Testis (tissue), 3 donors: Measurements from ENCODE around the gene DHRS3. TPM values are rescaled to one million over a fixed set of nuclear protein-coding genes. Genes with fewer than 3 reads are reported as not detected.
"Not testable (repeated sequence)": the region's sequence is repeated elsewhere in the genome, so short reads cannot be mapped to it uniquely, and the experiment has no call there.

Experiments used
- DNase-seq: peaks from one replicate; pipeline ENCODE4 v3.0.0-alpha.2; 2019
- H3K27ac ChIP-seq, 2 donors: fragments of 200-600 bp; sonication (generic); one replicate each; pipeline ENCODE4 v1.5.1; 2019
- H3K27me3 ChIP-seq: fragments of 200-600 bp; sonication (generic); one replicate; pipeline ENCODE4 v1.5.1; 2019
- H3K36me3 ChIP-seq: fragments of 200-600 bp; sonication (generic); one replicate; pipeline ENCODE4 v1.5.1; 2017; ENCODE audit warnings: low read depth; ENCODE audit errors: missing control alignments
- H3K4me1 ChIP-seq: fragments of 200-600 bp; sonication (generic); one replicate; pipeline ENCODE4 v1.5.1; 2019
- H3K4me3 ChIP-seq, 2 donors: fragments of 200-600 bp; sonication (generic); one replicate each; pipeline ENCODE4 v1.5.1; 2017 to 2019
- H3K9me3 ChIP-seq: fragments of 200-600 bp; sonication (generic); one replicate; pipeline ENCODE4 v1.5.1; 2017
- POLR2A ChIP-seq: fragments of 450-650 bp; IDR thresholded peaks from one replicate; pipeline ENCODE4 v1.6.1; 2017; ENCODE audit warnings: antibody characterized with exemption, mild to moderate bottlenecking, moderate library complexity
- WGBS, 2 donors: methylation state at CpG; one replicate each; pipeline ENCODE4 v1.1.5; 2018; 5-methylcytosine and 5-hydroxymethylcytosine counted together
- intact Hi-C: fragments of 100-400 bp; cut with DNase I; formaldehyde crosslinking; loops from one replicate; pipeline ENCODE4 v1.15.1; 2023; ENCODE audit warnings: low total_unique reads
- polyA plus RNA-seq: library from polyadenylated mRNA; stranded (reverse); fragments of 350-450 nt; fragmentation: Illumina TruSeq; extraction: RNeasy Lipid Tissue Mini Kit (QIAGEN cat#74804); gene quantifications from one replicate; pipeline ENCODE4 v1.2.3, GENCODE V29; 2014; ENCODE audit warnings: low read depth, low replicate concordance; ENCODE audit not compliant: insufficient read depth
- total RNA-seq, 2 donors: library from RNA; depleted of rRNA; stranded (reverse); fragments of >200 nt; gene quantifications; one replicate each; pipeline ENCODE4 v1.2.3, GENCODE V29; 2016
- TF ChIP-seq, protein P1 (sequence below), 3 experiments: fragments of 450-650 bp in 2 of 3; fragments of 200-600 bp in 1 of 3; sonication (generic) in 1 of 3; IDR thresholded peaks; one replicate each; pipeline ENCODE4 v1.5.1; 2016 to 2019; ENCODE audit warnings: antibody characterized with exemption in 3 of 3, mild to moderate bottlenecking in 2 of 3, moderate library complexity in 1 of 3

DHRS3 gene
- total and polyA plus RNA-seq, 3 donors from 2014 or later = 27.1 to 38.7 (median 30.2) TPM

GRCh38 chr1:12661606-12662219 is 43.7 kb upstream of the DHRS3 start:
- Histone ChIP-seq H3K9me3 (no peaks in the 10 kb centered on the region), H3K36me3 (no peaks in the 10 kb centered on the region), H3K4me1 (no peaks in the 10 kb centered on the region), H3K27me3 (no peaks in the 10 kb centered on the region), H3K4me3 (no peak overlapping the region), H3K27ac (no peak overlapping the region)
- no peak for DNase-seq
- intact Hi-C loops = no loop called here
- TF ChIP-seq POLR2A = no peak
- TF ChIP-seq, protein P1, sequence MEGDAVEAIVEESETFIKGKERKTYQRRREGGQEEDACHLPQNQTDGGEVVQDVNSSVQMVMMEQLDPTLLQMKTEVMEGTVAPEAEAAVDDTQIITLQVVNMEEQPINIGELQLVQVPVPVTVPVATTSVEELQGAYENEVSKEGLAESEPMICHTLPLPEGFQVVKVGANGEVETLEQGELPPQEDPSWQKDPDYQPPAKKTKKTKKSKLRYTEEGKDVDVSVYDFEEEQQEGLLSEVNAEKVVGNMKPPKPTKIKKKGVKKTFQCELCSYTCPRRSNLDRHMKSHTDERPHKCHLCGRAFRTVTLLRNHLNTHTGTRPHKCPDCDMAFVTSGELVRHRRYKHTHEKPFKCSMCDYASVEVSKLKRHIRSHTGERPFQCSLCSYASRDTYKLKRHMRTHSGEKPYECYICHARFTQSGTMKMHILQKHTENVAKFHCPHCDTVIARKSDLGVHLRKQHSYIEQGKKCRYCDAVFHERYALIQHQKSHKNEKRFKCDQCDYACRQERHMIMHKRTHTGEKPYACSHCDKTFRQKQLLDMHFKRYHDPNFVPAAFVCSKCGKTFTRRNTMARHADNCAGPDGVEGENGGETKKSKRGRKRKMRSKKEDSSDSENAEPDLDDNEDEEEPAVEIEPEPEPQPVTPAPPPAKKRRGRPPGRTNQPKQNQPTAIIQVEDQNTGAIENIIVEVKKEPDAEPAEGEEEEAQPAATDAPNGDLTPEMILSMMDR (IDR thresholded peaks at IDR 0.05) = no peak
- 86 to 87% methylated on average over 6 of the region's 6 CpGs for WGBS, 2 donors

GRCh38 chr1:12658531-12659453 is 40.8 kb upstream of the DHRS3 start:
- 31 to 33% methylated on average over 23 of the region's 23 CpGs for WGBS, 2 donors
- peak; percentile 86 for DNase-seq
- TF ChIP-seq, protein P1 (IDR thresholded peaks at IDR 0.05) = peak; percentile 90 to 97 (median 93)
- no peak for TF ChIP-seq POLR2A
- intact Hi-C loops = no loop called here
- Histone ChIP-seq H3K9me3 (no peaks in the 10 kb centered on the region), H3K4me1 (no peaks in the 10 kb centered on the region), H3K27me3 (no peaks in the 10 kb centered on the region), H3K27ac (no peak overlapping the region), H3K36me3 (no peaks in the 10 kb centered on the region), H3K4me3 (no peak overlapping the region)

DNA sequence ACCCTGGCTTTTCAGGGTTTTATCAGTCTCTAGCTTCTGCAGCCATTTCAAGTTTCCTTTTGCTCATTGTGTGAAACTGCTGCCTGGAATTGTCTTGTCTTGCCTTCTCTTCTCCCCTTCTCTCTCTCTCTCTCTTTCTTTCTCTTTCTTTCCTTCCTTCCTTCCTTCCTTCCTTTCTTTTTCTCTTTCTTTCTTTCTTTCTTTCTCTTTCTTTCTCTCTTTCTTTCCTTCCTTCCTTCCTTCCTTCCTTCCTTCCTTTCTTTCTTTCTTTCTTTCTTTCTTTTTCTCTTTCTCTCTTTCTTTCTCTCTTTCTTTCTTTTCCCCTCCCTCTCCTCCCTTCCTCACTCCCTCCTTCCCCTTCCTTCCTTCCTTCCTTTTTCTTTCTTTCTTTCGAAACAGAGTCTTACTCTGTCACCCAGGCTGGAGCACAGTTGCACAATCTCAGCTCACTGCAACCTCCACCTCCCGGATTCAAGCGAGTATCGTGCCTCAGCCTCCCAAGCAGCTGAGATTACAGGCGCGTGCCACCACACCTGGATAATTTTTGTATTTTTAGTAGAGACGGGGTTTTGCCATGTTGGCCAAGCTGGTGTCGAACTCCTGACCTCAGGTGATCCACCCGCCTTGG is 40.0 kb upstream of the DHRS3 start:
- H3K27ac ChIP-seq, intact Hi-C loops, H3K4me3 ChIP-seq, H3K4me1 ChIP-seq, DNase-seq, H3K36me3 ChIP-seq, H3K27me3 ChIP-seq, H3K9me3 ChIP-seq: not testable (repeated sequence)
- 73 to 82% methylated on average over 9 of the region's 9 CpGs for WGBS, 2 donors

DNA sequence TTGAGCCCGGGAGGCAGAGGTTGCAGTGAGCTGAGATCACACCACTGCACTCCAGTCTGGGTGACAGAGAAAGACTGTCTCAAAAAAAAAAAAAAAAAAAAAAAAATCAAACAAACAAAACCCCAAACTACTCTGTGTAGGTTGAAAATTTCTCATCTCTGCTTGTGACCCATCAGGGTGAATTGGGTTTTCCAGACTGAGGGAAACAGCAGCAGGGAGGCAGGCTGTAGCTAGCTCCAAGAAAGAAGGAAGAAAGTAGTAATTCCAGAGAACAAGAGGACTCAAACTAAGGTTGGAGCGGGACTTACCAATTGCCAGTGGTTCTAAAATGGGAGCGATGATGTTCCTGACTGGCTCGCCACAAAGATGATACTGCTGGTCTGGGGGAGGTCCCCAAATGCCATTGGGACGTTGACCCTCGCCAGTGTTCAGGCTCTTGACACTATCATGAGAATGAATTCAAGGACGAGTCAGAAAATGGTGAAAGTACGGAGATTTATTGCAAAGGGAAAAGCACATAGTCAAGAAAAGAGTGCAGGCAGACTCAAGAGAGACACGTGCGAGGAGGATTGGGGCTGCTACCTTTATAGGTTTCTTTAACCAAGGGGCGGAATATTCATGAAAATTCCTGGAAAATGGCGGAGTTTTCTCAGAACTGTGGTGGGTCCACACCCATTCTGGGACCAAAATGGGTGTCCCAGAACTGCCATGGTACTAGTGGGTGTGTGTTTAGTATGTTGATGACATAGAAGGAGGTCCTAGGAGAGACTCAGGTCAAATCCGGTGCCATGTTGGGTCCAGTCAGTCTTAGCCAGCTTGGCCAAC is 39.3 kb upstream of the DHRS3 start:
- H3K36me3 ChIP-seq = no peaks in the 10 kb centered on the region
- no peak for DNase-seq
- H3K27ac ChIP-seq = no peak overlapping the region
- WGBS, 2 donors = 88 to 90% methylated on average over 13 of the region's 13 CpGs
- TF ChIP-seq, protein P1 (IDR thresholded peaks at IDR 0.05) = no peak
- TF ChIP-seq POLR2A = no peak
- no peaks in the 10 kb centered on the region for H3K27me3 ChIP-seq
- H3K9me3 ChIP-seq = no peaks in the 10 kb centered on the region
- intact Hi-C loops = no loop called here
- no peaks in the 10 kb centered on the region for H3K4me1 ChIP-seq
- H3K4me3 ChIP-seq = no peak overlapping the region
